Islet of Langerhans (tissue), 1 donor: ENCODE data around the gene TPRN.

Experiments used
- FAIRE-seq: peaks from one replicate; lab custom pipeline; 2011; peaks lifted over from hg19 to GRCh38; lab: Jason Lieb, UNC

The TPRN gene

DNA sequence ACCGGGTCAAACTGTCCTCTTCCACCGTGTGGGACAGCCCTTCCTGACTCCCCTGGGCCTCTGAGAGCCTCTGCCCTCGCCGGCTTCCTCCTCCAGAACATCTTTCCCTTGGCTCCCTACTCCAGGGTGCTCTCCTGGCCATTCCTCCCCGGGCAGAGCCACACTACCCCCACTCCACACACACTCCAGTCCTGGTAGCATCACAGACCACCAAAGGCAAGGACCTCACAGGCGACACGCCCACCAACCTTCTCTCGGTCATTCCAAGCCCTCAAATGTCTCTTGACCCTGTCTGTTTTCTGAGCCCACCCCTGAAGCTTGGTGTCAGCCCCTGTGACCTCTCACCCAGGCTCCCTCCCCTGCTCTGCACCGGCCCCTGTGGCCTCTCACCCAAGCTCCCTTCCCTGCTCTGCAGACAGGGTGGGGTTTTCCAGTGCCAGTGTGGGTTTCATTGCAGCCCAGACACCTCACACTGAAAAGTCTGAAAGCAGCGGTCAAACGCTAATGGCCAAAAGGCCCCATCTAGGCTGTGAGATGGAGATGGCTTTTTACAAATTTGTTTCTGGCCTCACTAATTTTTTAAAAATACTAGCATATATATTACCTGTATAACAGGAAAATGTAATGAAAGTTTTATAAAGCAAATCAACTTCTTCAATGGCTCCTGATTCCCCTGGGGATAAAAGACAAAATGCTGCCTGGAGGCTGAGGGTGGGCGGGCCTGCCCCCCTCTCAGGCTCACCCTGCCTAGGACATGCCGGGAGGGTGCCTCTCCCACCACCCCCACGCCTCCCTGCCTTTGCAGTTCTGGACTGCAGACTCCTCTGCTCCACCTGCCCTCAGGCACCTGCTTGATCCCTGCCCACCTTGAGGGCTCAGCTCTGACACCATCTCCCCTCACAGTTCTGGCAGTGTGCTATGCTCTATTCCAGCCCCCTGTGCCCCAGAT, 41.2 kb downstream of the TPRN start:
- no peak for FAIRE-seq

DNA sequence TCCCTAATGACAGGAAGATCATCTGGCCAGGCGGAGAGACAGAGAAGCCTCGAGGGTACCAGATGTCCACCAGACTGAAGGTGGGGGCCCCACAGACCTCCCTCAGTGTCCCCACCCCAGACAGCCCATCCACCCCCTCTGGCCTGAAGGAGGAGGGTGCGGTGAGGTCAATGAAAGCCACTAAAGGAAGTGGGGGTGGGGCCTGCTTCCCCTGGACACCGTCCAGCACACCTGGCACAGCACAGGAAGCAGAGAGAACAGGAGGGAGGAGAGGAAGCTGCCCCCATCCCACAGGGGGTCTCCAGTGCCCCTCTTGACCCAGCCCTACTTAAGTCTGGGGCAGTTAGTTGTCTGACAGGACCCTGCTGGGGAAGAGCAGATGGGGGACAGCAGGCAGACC, 41.9 kb downstream of the TPRN start:
- FAIRE-seq, result no peak

DNA sequence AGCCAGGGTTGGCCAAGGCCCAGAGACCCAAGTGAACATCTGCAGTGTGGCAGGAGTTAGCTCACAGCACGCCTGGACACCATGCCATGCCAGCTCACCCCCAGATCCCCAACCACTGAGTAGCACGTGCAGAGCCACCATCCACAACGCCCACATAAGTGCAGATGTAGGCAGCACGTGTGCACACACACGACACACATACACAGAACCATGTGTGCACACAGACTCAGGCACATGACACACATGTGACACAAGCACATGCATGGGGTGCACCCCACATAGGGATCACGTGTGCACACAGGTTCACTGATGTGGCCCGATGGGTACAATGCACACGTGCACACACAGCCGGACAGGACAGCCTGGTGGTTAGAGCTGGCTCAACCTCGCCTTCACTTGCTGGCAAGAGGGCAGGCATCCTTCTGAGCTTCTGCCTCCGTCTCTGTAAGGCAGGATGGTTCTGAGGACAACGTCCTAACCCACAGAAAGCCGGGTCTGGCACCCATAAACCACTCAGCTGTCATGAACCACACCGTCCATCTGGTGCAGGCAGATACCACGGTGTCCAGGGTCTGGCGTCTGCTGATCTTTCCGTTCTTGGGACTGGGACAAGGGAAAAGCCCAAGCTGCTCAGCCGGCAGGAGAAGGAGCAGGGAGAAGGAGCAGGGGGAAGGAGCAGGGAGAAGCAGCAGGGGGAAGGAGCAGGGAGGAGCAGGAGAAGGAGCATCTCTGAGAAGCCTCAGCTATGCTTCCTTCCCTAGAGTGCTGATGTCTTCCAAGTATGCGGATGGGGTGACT, 42.7 kb downstream of the TPRN start:
- FAIRE-seq, result no peak

DNA sequence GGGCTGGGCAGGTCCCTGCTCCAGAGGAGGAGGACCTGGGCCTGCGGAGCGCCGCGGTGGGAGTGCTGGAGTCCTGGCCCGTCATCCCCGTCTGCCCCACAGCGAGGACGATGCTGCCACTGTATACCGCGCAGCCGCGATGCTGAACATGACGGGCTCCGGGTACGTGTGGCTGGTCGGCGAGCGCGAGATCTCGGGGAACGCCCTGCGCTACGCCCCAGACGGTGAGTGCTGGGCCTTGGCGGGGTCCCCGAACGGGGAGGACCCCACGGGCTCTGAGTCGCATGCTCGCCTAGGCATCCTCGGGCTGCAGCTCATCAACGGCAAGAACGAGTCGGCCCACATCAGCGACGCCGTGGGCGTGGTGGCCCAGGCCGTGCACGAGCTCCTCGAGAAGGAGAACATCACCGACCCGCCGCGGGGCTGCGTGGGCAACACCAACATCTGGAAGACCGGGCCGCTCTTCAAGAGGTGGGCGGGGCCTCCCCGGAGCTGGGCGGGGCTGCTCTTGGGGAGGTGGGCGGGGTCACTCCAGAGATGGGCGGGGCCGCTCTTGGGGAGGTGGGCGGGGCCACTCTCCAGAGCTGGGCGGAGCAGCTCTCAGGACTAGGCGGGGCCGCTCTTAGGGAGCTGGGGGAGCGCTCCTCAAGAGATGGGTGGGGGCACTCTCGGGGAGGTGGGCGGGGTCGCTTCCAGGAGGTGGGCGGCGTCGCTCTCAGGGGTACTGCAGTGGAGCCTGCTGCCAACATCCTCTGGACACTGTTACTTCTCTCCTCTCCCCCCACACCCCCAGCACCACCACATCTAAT, 43.8 kb downstream of the TPRN start:
- no peak for FAIRE-seq

DNA sequence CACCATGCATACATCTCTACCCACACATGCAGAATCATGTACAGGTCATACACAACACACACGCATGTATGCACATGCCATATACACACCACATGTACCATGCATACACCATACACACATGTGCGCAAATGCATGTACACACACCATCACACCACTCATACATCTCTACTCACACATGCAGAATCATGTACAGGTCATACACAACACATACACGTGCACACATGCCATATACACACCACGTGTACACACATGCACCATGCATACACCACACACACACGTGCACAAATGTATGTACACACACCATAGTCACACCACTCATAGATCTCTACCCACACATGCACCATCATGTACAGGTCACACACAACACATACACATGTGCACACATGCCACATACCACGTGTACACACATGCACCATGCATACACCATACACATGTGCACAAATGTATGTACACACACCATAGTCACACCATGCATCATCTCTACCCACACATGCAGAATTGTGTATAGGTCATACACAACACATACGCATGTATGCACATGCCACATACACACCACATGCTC, 47.6 kb downstream of the TPRN start:
- no peak for FAIRE-seq

DNA sequence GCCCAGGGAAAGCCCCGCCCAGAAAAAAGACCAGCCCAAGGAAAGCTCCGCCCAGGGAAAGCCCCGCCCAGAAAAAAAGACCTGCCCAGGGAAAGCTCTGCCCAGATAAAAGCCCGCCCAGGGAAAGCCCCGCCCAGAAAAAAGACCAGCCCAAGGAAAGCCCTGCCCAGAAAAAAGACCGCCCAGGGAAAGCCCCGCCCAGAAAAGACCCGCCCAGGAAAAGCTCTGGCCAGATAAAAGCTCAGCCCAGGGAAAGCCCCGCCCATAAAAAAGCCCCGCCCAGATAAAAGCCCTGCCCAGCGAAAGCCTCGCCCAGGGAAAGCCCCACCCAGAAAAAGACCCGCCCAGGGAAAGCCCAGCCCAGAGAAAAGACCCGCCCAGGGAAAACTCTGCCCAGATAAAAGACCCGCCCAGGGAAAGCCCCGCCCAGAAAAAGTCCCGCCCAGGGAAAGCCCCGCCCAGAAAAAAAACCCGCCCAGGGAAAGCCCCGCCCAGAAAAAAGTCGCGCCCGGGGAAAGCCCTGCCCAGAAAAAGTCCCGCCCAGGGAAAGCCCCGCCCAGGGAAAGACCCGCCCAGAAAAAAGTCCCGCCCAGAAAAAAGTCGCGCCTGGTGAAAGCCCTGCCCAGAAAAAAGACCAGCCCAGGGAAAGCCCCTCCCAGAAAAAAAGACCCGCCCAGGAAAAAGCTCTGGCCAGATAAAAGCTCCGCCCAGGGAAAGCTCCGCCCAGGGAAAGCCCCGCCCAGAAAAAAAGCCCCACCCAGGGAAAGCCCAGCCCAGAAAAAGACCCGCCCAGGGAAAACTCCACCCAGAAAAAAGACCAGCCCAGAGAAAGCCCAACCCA, 49.7 kb downstream of the TPRN start:
- FAIRE-seq, result no peak

DNA sequence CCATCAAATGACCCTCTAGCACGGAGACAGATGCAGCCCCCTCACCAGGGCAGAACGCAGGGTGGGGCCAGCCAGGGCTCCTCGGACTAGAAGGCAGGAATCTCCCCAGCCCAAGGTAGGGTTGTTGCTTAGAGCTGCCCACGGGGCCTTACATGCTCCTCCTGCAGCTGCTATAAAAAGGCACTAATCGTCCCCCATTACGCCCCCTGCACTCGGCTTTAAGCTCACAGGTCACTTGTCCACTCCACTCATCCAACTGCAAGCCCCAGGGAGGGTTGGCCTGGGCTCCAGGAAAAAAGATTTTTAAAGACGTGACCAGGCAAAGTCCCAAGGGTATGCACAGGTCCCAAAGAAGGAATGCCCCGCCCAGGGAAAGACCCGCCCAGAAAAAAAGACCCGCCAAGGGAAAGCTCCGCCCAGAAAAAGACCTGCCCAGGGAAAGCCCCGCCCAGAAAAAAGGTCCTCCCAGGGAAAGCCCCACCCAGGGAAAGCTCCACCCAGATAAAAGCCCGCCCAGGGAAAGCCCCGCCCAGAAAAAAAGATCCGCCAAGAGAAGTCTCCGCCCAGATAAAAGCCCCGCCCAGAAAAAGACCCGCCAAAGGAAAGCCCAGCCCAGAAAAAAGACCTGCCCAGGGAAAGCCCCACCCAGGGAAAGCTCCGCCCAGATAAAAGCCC, 50.5 kb downstream of the TPRN start:
- FAIRE-seq, result no peak

DNA sequence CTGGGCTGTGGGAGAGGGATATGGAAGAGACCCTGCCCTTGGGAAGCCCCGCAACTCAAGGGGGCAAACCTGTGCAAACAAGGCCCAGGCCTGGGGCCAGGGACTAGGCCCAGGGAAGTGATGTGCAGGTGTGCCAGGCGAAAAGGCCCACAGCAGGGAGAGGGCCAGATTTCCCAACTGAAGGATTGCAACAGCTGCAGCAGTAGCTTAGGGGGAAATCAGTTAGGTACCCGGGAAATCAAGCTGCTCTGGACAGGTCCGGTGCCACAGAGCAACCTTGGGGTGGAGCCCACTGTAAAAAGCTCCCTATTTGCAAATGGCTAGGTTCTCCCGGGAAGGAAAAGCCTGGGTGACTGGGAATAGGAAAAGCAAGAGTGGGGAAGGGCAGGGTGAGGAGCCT, 51.2 kb downstream of the TPRN start:
- no peak for FAIRE-seq

DNA sequence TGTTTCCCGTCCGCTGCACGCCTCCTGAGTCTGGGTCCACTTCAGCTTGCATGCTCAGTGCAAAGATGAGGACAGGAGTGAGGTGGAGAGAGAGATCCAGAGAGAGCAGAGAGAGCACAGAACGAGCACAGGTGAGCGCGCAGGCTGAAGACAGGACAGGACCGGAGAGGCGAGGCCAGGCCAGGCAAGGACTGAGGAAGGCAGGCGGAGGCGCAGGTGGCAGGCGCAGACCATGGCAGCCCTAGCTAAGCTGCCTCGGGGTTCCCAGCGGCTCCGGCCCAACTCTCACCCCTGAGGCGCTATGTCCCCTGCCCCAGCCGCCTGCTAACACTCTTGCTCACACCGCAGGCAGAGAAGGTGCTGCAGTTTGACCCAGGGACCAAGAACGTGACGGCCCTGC, 51.9 kb downstream of the TPRN start:
- FAIRE-seq, result no peak

DNA sequence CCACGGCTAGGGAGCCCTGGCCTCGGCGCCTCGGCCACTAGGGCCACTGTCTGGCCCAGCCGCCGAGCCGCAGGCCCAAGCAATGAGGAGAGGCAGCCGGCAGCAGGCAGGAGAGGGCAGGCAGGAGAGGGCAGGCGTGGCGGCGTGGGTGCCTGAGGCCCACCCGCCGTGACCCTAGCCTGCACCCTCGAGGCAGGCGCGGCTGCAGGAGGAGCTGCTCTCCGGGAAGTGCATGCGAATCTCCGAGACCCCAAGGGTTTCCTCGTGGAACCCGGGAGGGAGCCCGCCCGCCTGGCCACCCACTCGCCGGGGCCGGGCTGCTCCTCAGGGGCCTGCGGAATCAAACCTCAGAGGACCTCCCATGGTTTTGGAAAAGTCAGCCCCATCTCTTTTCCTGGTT, 52.3 kb downstream of the TPRN start:
- FAIRE-seq, result no peak

DNA sequence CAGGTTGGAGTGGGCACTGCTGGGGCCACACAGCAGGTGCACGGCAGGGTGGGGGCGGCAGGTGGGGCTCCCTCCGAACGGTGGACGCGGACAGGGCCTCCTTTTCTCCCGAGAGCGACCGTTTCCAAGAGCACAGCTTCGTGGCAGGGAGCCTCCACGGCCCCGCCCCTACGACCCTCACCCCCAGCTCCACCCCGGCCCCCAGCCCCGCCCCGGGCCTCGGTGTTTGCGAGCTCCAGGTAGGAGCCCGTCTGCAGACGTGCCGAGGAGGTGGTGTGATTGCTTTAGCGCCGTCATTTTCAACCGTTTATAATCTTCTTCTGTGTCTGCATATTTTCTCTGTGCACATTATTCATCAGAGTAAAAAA, 52.8 kb downstream of the TPRN start:
- no peak for FAIRE-seq

DNA sequence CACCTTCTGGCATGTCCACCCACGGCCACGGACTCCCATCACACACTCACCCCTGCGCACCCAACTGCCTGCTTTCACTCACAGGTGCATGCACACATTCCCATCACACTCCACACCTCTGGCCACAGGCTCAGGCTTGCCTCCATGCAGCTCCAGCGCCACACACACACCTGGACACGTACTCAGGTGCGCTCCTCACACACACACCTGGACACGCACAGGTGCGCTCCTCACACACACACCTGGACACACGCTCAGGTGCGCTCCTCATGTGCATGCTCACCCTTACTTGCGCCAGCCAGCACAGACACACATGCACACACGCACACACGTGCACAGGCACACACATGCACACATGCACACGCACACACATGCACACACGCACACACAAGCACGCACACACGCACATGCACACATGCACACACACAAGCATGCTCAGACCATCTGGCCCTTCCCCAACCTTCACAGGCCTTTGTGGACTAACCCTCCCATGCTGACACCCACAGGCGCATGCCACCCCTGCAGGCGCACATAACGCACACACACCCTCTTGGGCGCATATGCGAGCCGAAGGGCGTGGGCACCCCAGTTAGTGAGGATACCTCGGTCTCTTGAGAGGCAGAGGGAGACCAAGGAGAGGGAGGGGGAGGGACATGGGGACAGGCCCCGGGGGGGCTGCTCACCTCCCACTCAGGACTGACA, 53.3 kb downstream of the TPRN start:
- FAIRE-seq, result no peak

DNA sequence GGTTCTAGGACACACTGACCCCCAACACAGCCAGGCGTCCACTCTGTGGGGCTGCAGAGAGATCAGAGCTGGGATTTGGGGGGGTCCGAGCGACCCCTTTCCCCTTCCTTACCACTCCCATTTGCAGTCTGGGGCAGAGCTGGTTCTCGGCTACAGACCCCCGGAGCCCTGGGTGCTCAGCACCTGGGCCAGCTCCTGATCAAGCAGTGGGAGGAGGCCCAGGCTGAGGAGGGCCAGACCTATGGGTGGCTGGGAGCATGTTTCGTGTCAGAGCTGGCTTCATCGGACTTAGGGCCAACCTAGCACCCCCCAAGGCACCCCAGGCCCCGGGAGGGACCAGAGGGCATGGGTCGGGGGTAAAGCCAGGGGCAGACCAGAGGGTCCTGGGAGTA, 54.0 kb downstream of the TPRN start:
- FAIRE-seq, result no peak

DNA sequence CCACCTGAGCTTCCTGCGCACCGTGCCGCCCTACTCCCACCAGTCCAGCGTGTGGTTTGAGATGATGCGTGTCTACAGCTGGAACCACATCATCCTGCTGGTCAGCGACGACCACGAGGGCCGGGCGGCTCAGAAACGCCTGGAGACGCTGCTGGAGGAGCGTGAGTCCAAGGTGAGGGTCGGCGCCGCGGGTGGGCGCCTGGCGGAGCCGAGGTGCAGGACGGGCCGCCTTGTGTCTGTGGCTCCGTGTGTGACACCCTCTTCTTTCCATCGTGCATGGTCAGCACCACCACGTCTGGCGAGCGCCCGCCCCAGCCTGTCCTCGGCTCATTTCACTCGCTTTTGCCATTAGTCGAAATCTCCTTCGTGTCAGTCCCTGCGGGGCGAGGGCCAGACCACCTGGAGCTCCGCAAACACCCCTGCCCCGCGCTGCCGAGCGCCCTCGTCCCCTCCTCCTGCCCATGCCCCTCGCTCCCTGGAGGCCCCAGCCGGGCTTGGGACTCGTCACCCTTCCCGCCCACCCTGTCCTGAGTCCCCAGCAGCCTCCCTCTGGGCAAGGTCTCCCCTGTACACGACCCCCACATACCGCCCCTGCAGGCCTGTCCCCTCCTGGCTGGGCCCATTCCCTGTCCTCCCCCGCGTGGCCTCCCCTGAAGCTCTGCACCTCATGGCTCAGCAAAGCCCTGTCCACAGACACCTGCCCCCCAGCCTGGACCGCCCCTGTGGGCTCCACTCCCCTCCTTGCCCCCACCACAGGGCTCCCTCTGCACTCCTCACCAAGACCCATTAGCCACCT, 54.6 kb downstream of the TPRN start:
- no peak for FAIRE-seq

DNA sequence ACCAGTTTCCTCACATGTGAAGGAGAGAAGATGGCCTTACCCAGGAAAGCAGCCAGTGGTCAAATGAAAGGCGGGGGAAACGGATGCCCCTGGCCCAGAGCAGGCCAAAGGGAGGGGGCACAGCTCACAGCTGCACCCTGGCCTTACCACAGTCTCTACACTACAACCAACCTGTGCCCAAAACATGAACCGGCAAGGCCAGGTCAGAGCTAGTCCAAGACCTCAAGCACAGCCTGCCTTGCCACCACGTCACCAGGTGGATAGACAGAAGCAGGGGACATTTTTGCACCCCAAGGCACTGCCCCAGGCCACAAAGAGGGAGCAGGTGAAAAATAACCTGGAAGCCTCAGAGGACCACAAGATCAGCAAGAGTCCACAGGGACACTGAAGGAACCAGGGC, 57.1 kb downstream of the TPRN start:
- no peak for FAIRE-seq

DNA sequence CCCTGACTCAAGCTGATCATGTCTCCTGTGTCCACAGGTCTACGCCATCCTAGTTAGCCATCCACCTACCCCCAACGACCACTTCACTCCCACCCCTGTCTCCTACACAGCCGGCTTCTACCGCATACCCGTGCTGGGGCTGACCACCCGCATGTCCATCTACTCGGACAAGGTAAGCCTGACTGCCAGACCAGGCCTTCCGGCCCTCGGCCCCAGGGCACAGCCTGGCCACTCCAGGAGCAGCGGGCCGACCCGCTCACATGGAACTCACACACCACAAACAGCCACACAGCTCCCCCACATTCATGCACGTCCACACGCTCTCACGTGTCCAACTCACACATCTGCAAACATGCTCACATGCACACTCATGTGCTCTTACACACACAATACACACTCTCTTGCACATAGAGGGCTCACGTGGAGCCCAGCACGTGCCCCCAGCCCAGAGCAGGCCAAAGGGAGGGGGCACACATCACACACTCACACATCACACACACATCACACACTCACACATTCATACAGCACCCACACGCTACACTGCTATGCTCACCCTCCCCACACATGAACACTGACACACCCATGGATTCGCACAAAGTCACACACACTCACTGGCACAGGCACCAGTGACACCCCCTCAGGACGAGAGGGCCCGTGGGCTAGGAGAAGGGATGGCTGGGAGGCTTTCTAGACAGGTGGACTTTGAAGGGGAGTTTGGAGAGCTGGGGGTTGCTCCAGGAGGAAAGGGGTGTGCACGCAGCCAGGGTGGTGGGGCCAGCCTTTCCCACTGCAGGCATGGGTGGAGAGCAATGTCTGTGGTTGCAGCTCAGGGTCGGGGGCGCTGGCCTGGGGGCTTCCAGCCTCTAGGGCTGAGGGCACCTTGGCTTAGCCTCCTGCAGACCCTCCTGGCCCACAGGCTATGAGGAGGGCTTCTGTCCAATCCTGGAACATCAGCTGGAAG, 58.3 kb downstream of the TPRN start:
- FAIRE-seq, result no peak
